HEK293T (cell line): Measurements from ENCODE around the gene WWOX.

Experiments
- BHLHE40 ChIP-seq: fragments of 450-650 bp; IDR thresholded peaks from 2 replicates; pipeline ENCODE4 v1.6.1; 2016; ENCODE audit warnings: mild to moderate bottlenecking, moderate library complexity, borderline replicate concordance
- CTBP1 ChIP-seq: fragments of 450-650 bp; IDR thresholded peaks from 2 replicates; pipeline ENCODE4 v1.6.1; 2016; ENCODE audit warnings: borderline replicate concordance
- ELF4 ChIP-seq: fragments of 450-650 bp; IDR thresholded peaks from 2 replicates; pipeline ENCODE4 v1.6.1; 2017; ENCODE audit warnings: antibody characterized with exemption
- FOXA1 ChIP-seq: fragments of 450-650 bp; IDR thresholded peaks from 2 replicates; pipeline ENCODE4 v1.6.1; 2016; ENCODE audit warnings: mild to moderate bottlenecking
- FOXK2 ChIP-seq: fragments of 450-650 bp; IDR thresholded peaks from 2 replicates; pipeline ENCODE4 v1.6.1; 2016; ENCODE audit warnings: mild to moderate bottlenecking
- LEF1 ChIP-seq: fragments of 450-650 bp; IDR thresholded peaks from 2 replicates; pipeline ENCODE4 v1.6.1; 2017; ENCODE audit warnings: mild to moderate bottlenecking, borderline replicate concordance
- SP1 ChIP-seq: fragments of 450-650 bp; IDR thresholded peaks from 2 replicates; pipeline ENCODE4 v1.6.1; 2017
- TARDBP ChIP-seq: fragments of 450-650 bp; IDR thresholded peaks from 2 replicates; pipeline ENCODE4 v1.6.1; 2016
- ZNF384 ChIP-seq: fragments of 450-650 bp; IDR thresholded peaks from 2 replicates; pipeline ENCODE4 v1.6.1; 2016
- TF ChIP-seq, protein P1 (sequence below): fragments of 450-650 bp; IDR thresholded peaks from 2 replicates; pipeline ENCODE4 v1.6.1; 2016

DNA sequence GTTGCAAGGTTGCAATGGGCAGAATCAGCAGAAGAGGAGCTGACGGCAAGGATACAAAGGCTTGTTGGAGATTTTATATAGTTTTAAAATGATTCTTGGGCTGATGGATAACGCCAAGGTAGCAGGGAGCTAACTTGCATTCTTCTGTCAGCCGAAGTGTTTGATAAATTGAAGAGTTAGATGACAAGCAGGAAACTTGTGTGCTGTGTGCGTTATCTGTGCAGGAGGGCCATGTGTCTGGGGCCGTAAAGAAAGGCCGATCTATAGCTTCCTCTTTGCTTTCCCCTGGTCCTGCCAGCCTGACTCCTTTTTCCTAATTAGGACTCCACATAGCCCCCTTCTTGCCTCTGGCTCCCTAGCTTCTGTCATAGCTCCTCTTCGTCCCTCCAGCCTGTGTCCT lies 6.7 kb upstream of the WWOX start:
- TF ChIP-seq LEF1 (no peak), SP1 (no peak), ZNF384 (no peak), FOXA1 (no peak), TARDBP (no peak), BHLHE40 (no peak), ELF4 (no peak), FOXK2 (no peak), CTBP1 (no peak)
- TF ChIP-seq, protein P1, sequence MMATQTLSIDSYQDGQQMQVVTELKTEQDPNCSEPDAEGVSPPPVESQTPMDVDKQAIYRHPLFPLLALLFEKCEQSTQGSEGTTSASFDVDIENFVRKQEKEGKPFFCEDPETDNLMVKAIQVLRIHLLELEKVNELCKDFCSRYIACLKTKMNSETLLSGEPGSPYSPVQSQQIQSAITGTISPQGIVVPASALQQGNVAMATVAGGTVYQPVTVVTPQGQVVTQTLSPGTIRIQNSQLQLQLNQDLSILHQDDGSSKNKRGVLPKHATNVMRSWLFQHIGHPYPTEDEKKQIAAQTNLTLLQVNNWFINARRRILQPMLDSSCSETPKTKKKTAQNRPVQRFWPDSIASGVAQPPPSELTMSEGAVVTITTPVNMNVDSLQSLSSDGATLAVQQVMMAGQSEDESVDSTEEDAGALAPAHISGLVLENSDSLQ = no peak
